CD4-positive, CD25-positive, alpha-beta regulatory T cell (primary cell): ENCODE measurements around the gene LTC4S. TPM values are rescaled to one million over a fixed set of nuclear protein-coding genes. Genes with fewer than 3 reads are reported as not detected.

Source experiments
- ATAC-seq, 2 donors: fragments of 150-1000 bp; cut with Tn5 transposase; one replicate each; pipeline ENCODE4 v1.10.0; 2021; ENCODE audit warnings: low read depth in 2 of 2, moderate number of reproducible peaks in 2 of 2, moderate library complexity in 1 of 2
- DNase-seq, 3 donors: peaks; one replicate each; pipeline versions ENCODE4 v3.0.0 to v3.0.0-alpha.2; 2012 to 2022; ENCODE audit warnings: mixed read lengths in 1 of 3
- H3K27ac ChIP-seq: one replicate; pipeline ENCODE4 v1.7.0; 2013; ENCODE audit warnings: mild to moderate bottlenecking, low read length; ENCODE audit not compliant: insufficient read depth, poor library complexity, severe bottlenecking
- H3K27me3 ChIP-seq: one replicate; pipeline ENCODE4 v1.7.0; 2013; ENCODE audit warnings: low read length; ENCODE audit not compliant: control insufficient read depth, insufficient read depth
- H3K36me3 ChIP-seq: one replicate; pipeline ENCODE4 v1.7.0; 2013; ENCODE audit warnings: mild to moderate bottlenecking, low read length, moderate library complexity; ENCODE audit not compliant: control insufficient read depth, insufficient read depth
- H3K4me1 ChIP-seq: 2 replicates; pipeline ENCODE4 v1.7.0; 2013; ENCODE audit warnings: mild to moderate bottlenecking, low read length; ENCODE audit not compliant: insufficient read depth, control insufficient read depth, poor library complexity, severe bottlenecking
- H3K4me3 ChIP-seq: one replicate; pipeline ENCODE4 v1.7.0; 2013; ENCODE audit warnings: low read depth, mild to moderate bottlenecking, low read length, moderate library complexity
- H3K9me3 ChIP-seq, 2 experiments: 1 replicate in 1 of 2; 2 replicates in 1 of 2; pipeline ENCODE4 v1.7.0; 2013; ENCODE audit warnings: low read length in 2 of 2, mild to moderate bottlenecking in 1 of 2, moderate library complexity in 1 of 2; ENCODE audit not compliant: control insufficient read depth in 2 of 2
- H3K27ac Mint-ChIP-seq, 3 donors: one replicate each; pipeline ENCODE4 v1.8.0; 2020 to 2022; ENCODE audit warnings: mild to moderate bottlenecking in 3 of 3, mixed read lengths in 3 of 3, moderate library complexity in 2 of 3
- H3K27me3 Mint-ChIP-seq: one replicate; pipeline ENCODE4 v1.8.0; 2022; ENCODE audit warnings: mild to moderate bottlenecking, mixed read lengths
- H3K36me3 Mint-ChIP-seq: one replicate; pipeline ENCODE4 v1.8.0; 2020; ENCODE audit warnings: mixed read lengths
- H3K4me1 Mint-ChIP-seq, 4 donors: one replicate each; pipeline ENCODE4 v1.8.0; 2020 to 2022; ENCODE audit warnings: mixed read lengths in 4 of 4, mild to moderate bottlenecking in 1 of 4
- H3K4me3 Mint-ChIP-seq, 4 donors: one replicate each; pipeline ENCODE4 v1.8.0; 2020 to 2022; ENCODE audit warnings: mild to moderate bottlenecking in 4 of 4, mixed read lengths in 4 of 4, moderate library complexity in 3 of 4
- H3K9me3 Mint-ChIP-seq, 7 donors: one replicate each; pipeline ENCODE4 v1.8.0; 2020 to 2022; ENCODE audit warnings: mixed read lengths in 7 of 7, mild to moderate bottlenecking in 3 of 7, moderate library complexity in 2 of 7
- polyA plus RNA-seq, 4 donors: library from polyadenylated mRNA; unstranded; fragments of 300-500 nt; fragmentation: Illumina TruSeq; gene quantifications; one replicate each; pipeline ENCODE4 v1.2.3, GENCODE V29; 2021
- total RNA-seq: library from RNA; stranded (reverse); gene quantifications from one replicate; pipeline ENCODE4 v1.2.3, GENCODE V29; 2022

The LTC4S gene
- total and polyA plus RNA-seq, 5 donors from 2014 or later: 0.48 to 4.3 (median 1.8) TPM

DNA sequence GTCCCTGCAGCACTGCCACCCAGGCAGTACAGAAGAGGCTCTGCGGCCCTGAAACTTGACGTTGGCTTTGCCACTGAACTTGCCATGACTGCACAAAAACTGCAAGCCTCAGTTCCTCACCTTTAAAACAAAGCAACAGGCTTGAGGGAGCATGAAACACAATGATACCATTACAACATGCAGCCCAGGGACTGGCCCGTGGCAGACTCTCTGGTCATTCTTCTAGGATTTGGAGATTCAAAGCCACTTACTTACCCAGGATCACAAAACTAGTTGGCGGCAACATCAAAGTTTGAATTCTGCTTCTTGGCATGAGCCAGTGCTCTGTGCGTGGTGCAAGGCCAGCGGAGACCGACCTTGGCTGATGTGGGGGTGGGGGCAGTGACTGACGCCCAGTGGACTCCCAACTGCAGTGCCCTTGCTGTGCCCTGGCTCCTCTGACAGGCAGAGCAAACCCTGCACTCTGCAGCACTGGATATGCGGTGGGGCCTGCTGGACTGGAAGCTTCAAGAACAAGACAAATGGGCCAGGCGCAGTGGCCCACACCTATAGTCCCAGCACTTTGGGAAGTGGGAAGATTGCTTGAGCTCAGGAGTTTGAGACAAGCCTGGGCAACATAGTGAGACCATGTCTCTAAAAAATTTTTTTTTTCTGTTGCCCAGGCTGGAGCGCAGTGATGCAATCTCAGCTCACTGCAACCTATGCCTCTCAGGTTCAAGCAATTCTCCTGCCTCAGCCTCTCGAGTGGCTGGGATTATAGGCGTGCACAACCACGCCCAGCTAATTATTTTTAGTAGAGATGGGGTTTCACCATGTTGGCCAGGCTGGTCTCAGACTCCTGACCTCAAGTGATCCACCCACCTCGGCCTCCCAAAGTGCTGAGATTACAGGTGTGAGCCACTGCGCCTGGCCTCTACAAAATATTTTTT lies 45.8 kb downstream of the LTC4S start:
- peak overlapping the region in 1 of 3 donors; percentile 59 for H3K27ac Mint-ChIP-seq
- Histone ChIP-seq H3K27ac (no peak overlapping the region), H3K4me3 (no peak overlapping the region), H3K9me3 (no peaks in the 10 kb centered on the region), H3K27me3 (no peaks in the 10 kb centered on the region), H3K36me3 (peaks cover 30% of the 10 kb centered on the region), H3K4me1 (peaks cover 17% of the 10 kb centered on the region)
- DNase-seq (no peak), ATAC-seq (no peak)
- no peaks in the 10 kb centered on the region for H3K27me3 Mint-ChIP-seq
- peaks cover 32% of the 10 kb centered on the region for H3K36me3 Mint-ChIP-seq
- peaks cover 0 to 2% (median 0%) of the 10 kb centered on the region in 7 donors for H3K9me3 Mint-ChIP-seq
- peaks cover 10 to 19% (median 14%) of the 10 kb centered on the region in 4 donors for H3K4me1 Mint-ChIP-seq
- H3K4me3 Mint-ChIP-seq: peak overlapping the region in 1 of 4 donors; percentile 21

DNA sequence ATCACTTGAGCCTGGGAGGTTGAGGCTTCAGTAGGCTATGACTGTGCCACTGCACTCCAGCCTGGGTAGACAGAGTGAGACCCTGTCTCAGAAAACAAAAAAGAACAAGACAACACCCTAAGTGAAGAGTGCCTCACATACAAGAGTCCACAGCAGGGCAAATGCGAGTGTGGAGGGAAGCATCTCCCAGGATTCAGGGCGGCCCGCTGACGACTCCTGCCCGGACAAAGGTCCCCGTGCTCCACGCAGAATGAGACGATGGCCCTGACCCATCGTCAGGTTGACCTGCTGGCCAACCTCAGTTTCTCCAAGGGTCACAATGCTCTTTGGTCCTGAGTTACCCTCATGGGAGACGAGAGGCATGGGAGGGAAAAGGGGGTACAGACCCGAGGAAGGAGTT lies 46.5 kb downstream of the LTC4S start:
- peaks cover 36% of the 10 kb centered on the region for H3K36me3 Mint-ChIP-seq
- no peak overlapping the region for H3K4me3 ChIP-seq
- H3K4me1 Mint-ChIP-seq: peaks cover 10 to 19% (median 14%) of the 10 kb centered on the region in 4 donors
- peaks cover 0 to 3% of the 10 kb centered on the region in 2 experiments for H3K9me3 ChIP-seq
- ATAC-seq: no peak
- H3K27me3 ChIP-seq: no peaks in the 10 kb centered on the region
- peaks cover 17% of the 10 kb centered on the region for H3K4me1 ChIP-seq
- H3K36me3 ChIP-seq: peaks cover 30% of the 10 kb centered on the region
- no peaks in the 10 kb centered on the region for H3K27me3 Mint-ChIP-seq
- no peak overlapping the region for H3K27ac Mint-ChIP-seq
- no peak overlapping the region for H3K4me3 Mint-ChIP-seq
- no peak overlapping the region for H3K27ac ChIP-seq
- no peak for DNase-seq
- peaks cover 0 to 3% (median 2%) of the 10 kb centered on the region in 7 donors for H3K9me3 Mint-ChIP-seq

DNA sequence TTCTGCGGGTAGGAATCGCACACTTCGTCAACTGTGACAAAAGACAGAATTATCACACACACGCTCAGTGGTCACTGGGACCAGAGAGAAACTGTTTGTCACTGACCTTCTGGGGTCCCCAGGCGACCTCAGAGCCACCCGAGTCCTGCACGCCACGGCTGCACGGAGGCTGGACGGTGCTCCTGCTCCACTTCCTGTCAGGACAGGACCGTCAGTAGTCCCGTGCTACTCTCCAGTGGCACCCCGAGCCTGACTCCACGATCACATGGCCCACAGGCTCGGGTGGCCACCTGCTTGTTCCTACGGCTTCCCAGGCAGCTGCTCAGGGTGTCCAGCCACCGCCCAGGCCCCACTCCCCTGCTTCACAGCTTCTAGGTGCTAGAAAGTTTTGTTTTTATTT lies 47.0 kb downstream of the LTC4S start:
- peaks cover 0 to 3% of the 10 kb centered on the region in 2 experiments for H3K9me3 ChIP-seq
- no peaks in the 10 kb centered on the region for H3K27me3 Mint-ChIP-seq
- H3K27ac Mint-ChIP-seq: no peak overlapping the region
- no peaks in the 10 kb centered on the region for H3K27me3 ChIP-seq
- H3K4me3 Mint-ChIP-seq: no peak overlapping the region
- peaks cover 17% of the 10 kb centered on the region for H3K4me1 ChIP-seq
- no peak for ATAC-seq
- no peak overlapping the region for H3K27ac ChIP-seq
- H3K4me3 ChIP-seq: no peak overlapping the region
- no peak for DNase-seq
- peaks cover 30% of the 10 kb centered on the region for H3K36me3 ChIP-seq
- H3K36me3 Mint-ChIP-seq: peaks cover 35% of the 10 kb centered on the region
- peaks cover 0 to 3% (median 2%) of the 10 kb centered on the region in 7 donors for H3K9me3 Mint-ChIP-seq
- peaks cover 10 to 17% (median 13%) of the 10 kb centered on the region in 4 donors for H3K4me1 Mint-ChIP-seq

DNA sequence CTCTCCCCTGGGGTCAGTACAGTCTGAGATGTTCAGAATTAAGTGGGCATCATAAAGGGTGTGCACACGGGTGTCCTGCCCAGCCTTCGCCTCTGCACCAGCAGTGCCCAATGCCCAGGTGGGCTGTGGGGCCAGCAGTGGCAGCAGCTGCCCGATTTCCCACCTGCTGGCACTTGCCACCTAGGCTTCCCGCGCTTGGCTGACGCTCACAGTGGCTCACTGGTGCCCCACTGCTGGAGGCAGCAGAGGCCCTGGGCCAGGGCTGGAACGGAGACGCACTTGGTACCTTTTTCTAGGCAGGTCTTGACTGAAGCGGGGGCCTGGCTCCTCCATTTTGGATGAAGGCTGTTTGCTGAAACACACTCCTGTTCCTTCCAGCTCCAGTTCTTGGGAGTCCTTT lies 47.8 kb downstream of the LTC4S start:
- H3K9me3 Mint-ChIP-seq: peaks cover 0 to 4% (median 2%) of the 10 kb centered on the region in 7 donors
- no peak overlapping the region for H3K27ac ChIP-seq
- no peak for ATAC-seq
- no peaks in the 10 kb centered on the region for H3K27me3 ChIP-seq
- H3K36me3 Mint-ChIP-seq: peaks cover 34% of the 10 kb centered on the region
- peaks cover 9% of the 10 kb centered on the region for H3K4me1 ChIP-seq
- no peak for DNase-seq
- H3K4me1 Mint-ChIP-seq: peaks cover 6 to 8% (median 7%) of the 10 kb centered on the region in 4 donors
- peaks cover 27% of the 10 kb centered on the region for H3K36me3 ChIP-seq
- H3K27ac Mint-ChIP-seq: peak overlapping the region in 1 of 3 donors; percentile 42
- H3K4me3 Mint-ChIP-seq: no peak overlapping the region
- H3K9me3 ChIP-seq: peaks cover 0 to 3% of the 10 kb centered on the region in 2 experiments
- H3K27me3 Mint-ChIP-seq: no peaks in the 10 kb centered on the region
- H3K4me3 ChIP-seq: no peak overlapping the region

Other genes starting within 250 kb of the LTC4S start
- 40.4 TPM for gene RUFY1, start 243.4 kb upstream of the LTC4S start, total RNA-seq
- gene RUFY1, start 243.4 kb upstream of the LTC4S start, polyA plus RNA-seq: 10 to 100 TPM; 18.3 to 25.9 (median 23.7) TPM
- 2,049 TPM for gene HNRNPH1, start 170.3 kb upstream of the LTC4S start, total RNA-seq
- 100 to 1,000 TPM; 102 to 155 (median 130) TPM for gene HNRNPH1, start 170.3 kb upstream of the LTC4S start, polyA plus RNA-seq
- gene CBY3, start 113.0 kb upstream of the LTC4S start, total RNA-seq: not detected
- under 1 TPM in 1 of 4 donors, not detected in 3; 0.70 TPM for gene CBY3, start 113.0 kb upstream of the LTC4S start, polyA plus RNA-seq
- gene CANX, start 95.0 kb upstream of the LTC4S start, total RNA-seq: 180 TPM
- gene CANX, start 95.0 kb upstream of the LTC4S start, polyA plus RNA-seq: 100 to 1,000 TPM; 190 to 205 (median 199) TPM
- 39.5 TPM for gene MAML1, start 61.2 kb upstream of the LTC4S start, total RNA-seq
- gene MAML1, start 61.2 kb upstream of the LTC4S start, polyA plus RNA-seq: 1 to 10 TPM; 2.8 to 4.9 (median 3.8) TPM
- gene MGAT4B, start 12.9 kb downstream of the LTC4S start, total RNA-seq: 134 TPM
- gene MGAT4B, start 12.9 kb downstream of the LTC4S start, polyA plus RNA-seq: 10 to 100 TPM; 11.9 to 18.0 (median 13.8) TPM
- gene SQSTM1, start 26.9 kb downstream of the LTC4S start, total RNA-seq: 615 TPM
- 100 to 1,000 TPM; 219 to 283 (median 237) TPM for gene SQSTM1, start 26.9 kb downstream of the LTC4S start, polyA plus RNA-seq
- gene MRNIP, start 64.8 kb downstream of the LTC4S start, total RNA-seq: 46.4 TPM
- gene MRNIP, start 64.8 kb downstream of the LTC4S start, polyA plus RNA-seq: 10 to 100 TPM; 10.2 to 18.5 (median 17.2) TPM
- 53.1 TPM for gene TBC1D9B, start 113.9 kb downstream of the LTC4S start, total RNA-seq
- gene TBC1D9B, start 113.9 kb downstream of the LTC4S start, polyA plus RNA-seq: 10 to 100 TPM; 11.3 to 18.8 (median 15.1) TPM